Thyroid gland (tissue), 4 donors: ENCODE data around the gene TMEM143. TPM values are rescaled to one million over a fixed set of nuclear protein-coding genes. Genes with fewer than 3 reads are reported as not detected.

Experiments
- DNase-seq, 2 donors: peaks; one replicate each; pipeline ENCODE4 v3.0.0-alpha.2; 2019
- H3K27ac ChIP-seq, 3 donors: fragments of 200-600 bp; sonication (generic); 1 replicate in 2 of 3; 2 replicates in 1 of 3; pipeline ENCODE4 v1.5.1; 2016 to 2019; ENCODE audit warnings: mild to moderate bottlenecking in 1 of 3, moderate library complexity in 1 of 3
- H3K27me3 ChIP-seq: fragments of 200-600 bp; sonication (generic); one replicate; pipeline ENCODE4 v1.5.1; 2019
- H3K36me3 ChIP-seq, 2 donors: fragments of 200-600 bp; sonication (generic); one replicate each; pipeline ENCODE4 v1.5.1; 2016 to 2019
- H3K4me1 ChIP-seq, 2 donors: fragments of 200-600 bp; sonication (generic); one replicate each; pipeline ENCODE4 v1.5.1; 2017 to 2019
- H3K4me3 ChIP-seq, 3 donors: fragments of 200-600 bp; sonication (generic); replicated peaks in 1 of 3; 1 replicate in 2 of 3; 2 replicates in 1 of 3; pipeline ENCODE4 v1.5.1; 2016; ENCODE audit warnings: mild to moderate bottlenecking in 1 of 3
- H3K9me3 ChIP-seq: fragments of 200-600 bp; sonication (generic); one replicate; pipeline ENCODE4 v1.5.1; 2017
- CTCF ChIP-seq, 6 experiments: fragments of 200-600 bp in 3 of 6; fragments of 450-650 bp in 3 of 6; sonication (generic) in 3 of 6; IDR thresholded peaks; one replicate each; pipeline ENCODE4 v1.5.1; 2016 to 2019; ENCODE audit warnings: antibody characterized with exemption in 6 of 6, mild to moderate bottlenecking in 2 of 6, inconsistent platforms in 1 of 6, moderate library complexity in 1 of 6
- POLR2A ChIP-seq, 2 donors: fragments of 450-650 bp; IDR thresholded peaks; one replicate each; pipeline ENCODE4 v1.6.1; 2017; ENCODE audit warnings: antibody characterized with exemption in 2 of 2, mild to moderate bottlenecking in 2 of 2, moderate library complexity in 1 of 2
- WGBS, 2 donors: methylation state at CpG; one replicate each; pipeline ENCODE4 v1.1.5; 2017; 5-methylcytosine and 5-hydroxymethylcytosine counted together
- intact Hi-C: fragments of 100-400 bp; cut with DNase I; formaldehyde crosslinking; loops from one replicate; pipeline ENCODE4 v1.15.1; 2023
- total RNA-seq, 4 donors: library from RNA; depleted of rRNA; stranded (reverse); fragments of >200 nt; gene quantifications; one replicate each; pipeline ENCODE4 v1.2.3, GENCODE V29; 2016

Gene TMEM143
- total RNA-seq, 4 donors from 2014 or later = 6.3 to 12.6 (median 9.2) TPM

GRCh38 chr19:48400018-48400742 is 36.4 kb upstream of the TMEM143 start:
- peak in 1 of 2 donors; percentile 19 for DNase-seq
- Histone ChIP-seq H3K9me3 (no peaks in the 10 kb centered on the region), H3K27ac (peak overlapping the region in 2 of 3 donors; percentile 42 to 74), H3K27me3 (peaks cover 14% of the 10 kb centered on the region), H3K4me3 (no peak overlapping the region), H3K36me3 (no peaks in the 10 kb centered on the region), H3K4me1 (no peaks in the 10 kb centered on the region)
- intact Hi-C loops = no loop called here
- TF ChIP-seq POLR2A (IDR thresholded peaks at IDR 0.05) (no peak), CTCF (IDR thresholded peaks at IDR 0.05) (no peak)
- 38 to 51% methylated on average over 14 of the region's 14 CpGs for WGBS, 2 donors

GRCh38 chr19:48398375-48399235 is 34.9 kb upstream of the TMEM143 start:
- Histone ChIP-seq H3K4me1 (peaks cover 4 to 12% of the 10 kb centered on the region in 2 donors), H3K36me3 (no peaks in the 10 kb centered on the region), H3K4me3 (peak overlapping the region in 1 of 3 donors; percentile 27), H3K27ac (no peak overlapping the region), H3K9me3 (no peaks in the 10 kb centered on the region), H3K27me3 (peaks cover 29% of the 10 kb centered on the region)
- DNase-seq = peak; percentile 50 to 51
- intact Hi-C loops = loop anchor here (10.0 kb wide), 1 partner anchor 46 kb away; the partner anchor contains the start of gene GRWD1
- 25 to 40% methylated on average over 12 to 20 of the region's 104 CpGs for WGBS, 2 donors
- TF ChIP-seq POLR2A (IDR thresholded peaks at IDR 0.05) (no peak), CTCF (IDR thresholded peaks at IDR 0.05) (no peak)

DNA sequence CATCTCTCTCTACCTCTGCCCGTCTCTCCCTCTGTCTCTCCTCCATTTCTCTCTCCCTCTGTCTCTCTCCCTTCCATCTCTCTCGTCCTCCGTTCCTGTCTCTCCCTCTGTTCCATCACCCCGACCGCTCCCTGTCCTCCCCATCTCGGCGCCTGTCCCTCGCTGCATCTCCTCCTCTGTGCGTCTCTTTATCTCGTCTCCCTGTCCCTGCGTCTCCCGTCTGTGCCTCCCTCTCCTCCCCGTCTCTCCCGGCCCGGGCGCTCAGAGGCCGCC is 34.3 kb upstream of the TMEM143 start:
- peak overlapping the region in 1 of 3 donors; percentile 27 for H3K4me3 ChIP-seq
- TF ChIP-seq POLR2A (IDR thresholded peaks at IDR 0.05) (no peak), CTCF (IDR thresholded peaks at IDR 0.05) (no peak)
- DNase-seq = no peak
- H3K27ac ChIP-seq = no peak overlapping the region
- intact Hi-C loops = loop anchor here (10.0 kb wide), 1 partner anchor 47 kb away; the partner anchor contains the start of gene GRWD1
- H3K27me3 ChIP-seq = peaks cover 32% of the 10 kb centered on the region
- H3K36me3 ChIP-seq = no peaks in the 10 kb centered on the region
- WGBS, 2 donors = 4 to 5% methylated on average over 16 to 17 of the region's 17 CpGs
- H3K9me3 ChIP-seq = no peaks in the 10 kb centered on the region
- H3K4me1 ChIP-seq = peaks cover 6 to 14% of the 10 kb centered on the region in 2 donors

DNA sequence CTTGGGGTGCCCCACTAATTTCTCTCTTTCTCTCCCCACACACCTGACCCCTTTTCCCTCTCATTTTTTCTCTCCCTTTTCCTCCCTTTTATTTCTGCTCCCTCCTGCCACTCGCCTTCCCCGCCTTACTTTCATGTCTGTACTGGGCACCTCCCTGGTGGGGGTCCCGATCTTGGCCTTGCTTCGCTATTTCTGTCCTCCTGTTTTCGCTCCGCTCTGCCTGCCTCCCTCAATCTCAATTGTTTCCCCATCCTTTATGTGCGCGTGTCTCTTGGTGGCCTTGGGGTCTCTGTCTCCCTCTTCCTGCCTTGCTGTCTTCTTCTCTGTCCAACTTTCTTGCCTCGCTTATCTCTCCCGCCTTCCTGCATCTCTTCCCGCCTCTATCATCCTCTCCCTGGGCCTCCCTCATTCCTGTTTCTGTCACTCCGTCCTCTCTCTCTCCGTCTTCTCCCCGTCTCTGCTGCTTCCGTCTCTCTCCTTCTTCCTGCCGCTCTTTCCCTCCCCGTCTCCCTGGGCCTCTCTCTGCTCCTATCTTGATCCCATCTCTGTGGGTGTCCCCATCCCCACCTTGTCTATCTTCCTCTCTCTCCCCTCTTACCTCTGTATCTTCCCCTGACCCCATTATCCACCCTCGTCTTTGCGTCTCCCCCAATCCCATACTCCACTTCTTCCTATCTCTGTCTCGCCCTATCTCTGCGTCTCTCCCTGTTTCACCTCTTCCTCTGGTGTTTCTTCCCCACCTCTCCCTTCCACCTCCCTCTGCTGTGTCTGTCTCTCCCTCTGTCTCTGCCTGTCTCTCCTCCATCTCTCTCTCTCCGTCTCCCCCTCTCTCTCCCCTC is 33.7 kb upstream of the TMEM143 start:
- Histone ChIP-seq H3K9me3 (no peaks in the 10 kb centered on the region), H3K27me3 (peaks cover 32% of the 10 kb centered on the region), H3K4me3 (peak overlapping the region in 1 of 3 donors; percentile 27), H3K36me3 (no peaks in the 10 kb centered on the region), H3K4me1 (peaks cover 6 to 14% of the 10 kb centered on the region in 2 donors), H3K27ac (no peak overlapping the region)
- WGBS, 2 donors = 46 to 47% methylated on average over 22 of the region's 22 CpGs
- intact Hi-C loops = loop anchor here (10.0 kb wide), 1 partner anchor 47 kb away; the partner anchor contains the start of gene GRWD1
- no peak for DNase-seq
- TF ChIP-seq POLR2A (IDR thresholded peaks at IDR 0.05) = no peak
- TF ChIP-seq CTCF (IDR thresholded peaks at IDR 0.05) = no peak
